Panc1 (cell line): ENCODE data around the gene FGR. TPM values are rescaled to one million over a fixed set of nuclear protein-coding genes. Genes with fewer than 3 reads are reported as not detected.

ENCODE experiments used
- ATAC-seq: fragments of 200-7000 bp; cut with Tn5 transposase; 2 replicates; pipeline ENCODE4 v1.9.1; 2020; ENCODE audit warnings: mild to moderate bottlenecking, moderate library complexity
- BruUV-seq: library from RNA; stranded (reverse); fragments of 400-500 nt; replicated peaks from 2 replicates; lab custom pipeline; 2021; lab: Mats Ljungman, UMichigan
- CTCF ChIA-PET: fragments of 300-600 bp; sonication (Branson Sonifier 250); formaldehyde crosslinking; loops from one replicate; lab custom pipeline; 2022; ENCODE audit warnings: antibody characterized with exemption; lab: Charles Lee
- POLR2A ChIA-PET: fragments of 300-600 bp; sonication (Branson Sonifier 250); formaldehyde crosslinking; loops from one replicate; lab custom pipeline; 2022; ENCODE audit warnings: antibody characterized with exemption; lab: Charles Lee
- DNase-seq: peaks from one replicate; pipeline ENCODE4 v3.0.0-alpha.2; 2010; ENCODE audit warnings: low read depth, low spot score
- H3K27ac ChIP-seq: 2 replicates; pipeline ENCODE4 v1.5.1; 2011; ENCODE audit warnings: mild to moderate bottlenecking, low read length, inconsistent platforms
- H3K27me3 ChIP-seq: fragments of 200-500 bp; sonication (Bioruptor generic); 2 replicates; pipeline ENCODE4 v1.6.0; 2014; ENCODE audit warnings: low read length, inconsistent platforms; ENCODE audit not compliant: control insufficient read depth, insufficient read depth
- H3K36me3 ChIP-seq: fragments of 200-500 bp; sonication (Bioruptor generic); 2 replicates; pipeline ENCODE4 v1.5.1; 2014; ENCODE audit warnings: inconsistent platforms, mild to moderate bottlenecking, low read length, moderate library complexity; ENCODE audit not compliant: control insufficient read depth, insufficient read depth
- H3K4me1 ChIP-seq: 2 replicates; pipeline ENCODE4 v1.5.1; 2011; ENCODE audit warnings: inconsistent platforms, mild to moderate bottlenecking, low read length, moderate library complexity; ENCODE audit not compliant: control insufficient read depth, insufficient read depth
- H3K4me3 ChIP-seq, 2 experiments: 2 replicates each; pipeline ENCODE4 v1.5.1; 2011 to 2012; ENCODE audit warnings: low read depth in 2 of 2, low read length in 2 of 2, mild to moderate bottlenecking in 2 of 2, inconsistent platforms in 1 of 2, moderate library complexity in 1 of 2
- H3K9me3 ChIP-seq: fragments of 200-500 bp; sonication (Bioruptor generic); 2 replicates; pipeline ENCODE4 v1.5.1; 2014; ENCODE audit warnings: low read depth, mild to moderate bottlenecking, inconsistent platforms, low read length, moderate library complexity; ENCODE audit not compliant: control insufficient read depth, insufficient read depth
- POLR2AphosphoS5 ChIP-seq: IDR thresholded peaks from 2 replicates; pipeline ENCODE4 v1.6.1; 2012; ENCODE audit warnings: mild to moderate bottlenecking, low read depth, low read length, moderate library complexity
- REST ChIP-seq, 2 experiments: IDR thresholded peaks; 2 replicates each; pipeline ENCODE4 v1.6.1; 2011 to 2012; ENCODE audit warnings: low read depth in 2 of 2, control low read depth in 1 of 2, low read length in 1 of 2, mild to moderate bottlenecking in 1 of 2, moderate library complexity in 1 of 2; ENCODE audit not compliant: insufficient read depth in 1 of 2
- SIN3A ChIP-seq: IDR thresholded peaks from 2 replicates; pipeline ENCODE4 v1.6.1; 2012; ENCODE audit warnings: low read depth, mild to moderate bottlenecking, low read length, moderate library complexity, borderline replicate concordance; ENCODE audit not compliant: insufficient read depth
- TCF7L2 ChIP-seq: IDR thresholded peaks from 2 replicates; pipeline ENCODE4 v1.6.1; 2011; ENCODE audit warnings: mild to moderate bottlenecking, low read depth, low read length, inconsistent platforms
- in situ Hi-C: cut with HindIII; loops from 2 replicates; pipeline ENCODE4 v1.10.0; 2016; ENCODE audit warnings: low sequenced_read_pairs, low pct_unique_long_range_greater_than_20kb
- intact Hi-C: fragments of 100-400 bp; cut with micrococcal nuclease; formaldehyde crosslinking; loops from one replicate; pipeline ENCODE4 v1.10.0; 2022; ENCODE audit not compliant: unreplicated experiment
- total RNA-seq: library from RNA; stranded (reverse); gene quantifications from one replicate; pipeline ENCODE4 v1.2.1, GENCODE V29; 2021; ENCODE audit not compliant: unreplicated experiment
- TF ChIP-seq, protein P1 (sequence below): fragments of 450-650 bp; IDR thresholded peaks from 2 replicates; pipeline ENCODE4 v1.5.1; 2017; ENCODE audit warnings: mild to moderate bottlenecking

FGR gene
- total RNA-seq, 1 experiment from 2014 or later = 0.18 TPM

- intact Hi-C loops (loop anchor here (5.0 kb wide), 1 partner anchor 34 kb away; no protein-coding TSS in a partner anchor), in situ Hi-C loops (loop anchor here (10.0 kb wide), 1 partner anchor 187 kb away; no protein-coding TSS in a partner anchor)
- H3K4me1 ChIP-seq = peaks cover 61% of the 10 kb centered on the region
- BruUV-seq = TSS peak; percentile 40
- no peaks in the 10 kb centered on the region for H3K27me3 ChIP-seq
- peaks cover 2% of the 10 kb centered on the region; the same call in 1 of the 2 replicates for H3K36me3 ChIP-seq
- no peaks in the 10 kb centered on the region for H3K9me3 ChIP-seq
- peak overlapping the region; percentile 78 to 86 for H3K4me3 ChIP-seq
- TF ChIP-seq, protein P1, sequence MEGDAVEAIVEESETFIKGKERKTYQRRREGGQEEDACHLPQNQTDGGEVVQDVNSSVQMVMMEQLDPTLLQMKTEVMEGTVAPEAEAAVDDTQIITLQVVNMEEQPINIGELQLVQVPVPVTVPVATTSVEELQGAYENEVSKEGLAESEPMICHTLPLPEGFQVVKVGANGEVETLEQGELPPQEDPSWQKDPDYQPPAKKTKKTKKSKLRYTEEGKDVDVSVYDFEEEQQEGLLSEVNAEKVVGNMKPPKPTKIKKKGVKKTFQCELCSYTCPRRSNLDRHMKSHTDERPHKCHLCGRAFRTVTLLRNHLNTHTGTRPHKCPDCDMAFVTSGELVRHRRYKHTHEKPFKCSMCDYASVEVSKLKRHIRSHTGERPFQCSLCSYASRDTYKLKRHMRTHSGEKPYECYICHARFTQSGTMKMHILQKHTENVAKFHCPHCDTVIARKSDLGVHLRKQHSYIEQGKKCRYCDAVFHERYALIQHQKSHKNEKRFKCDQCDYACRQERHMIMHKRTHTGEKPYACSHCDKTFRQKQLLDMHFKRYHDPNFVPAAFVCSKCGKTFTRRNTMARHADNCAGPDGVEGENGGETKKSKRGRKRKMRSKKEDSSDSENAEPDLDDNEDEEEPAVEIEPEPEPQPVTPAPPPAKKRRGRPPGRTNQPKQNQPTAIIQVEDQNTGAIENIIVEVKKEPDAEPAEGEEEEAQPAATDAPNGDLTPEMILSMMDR = no peak
- ATAC-seq = no peak
- DNase-seq = no peak
- H3K27ac ChIP-seq = peak overlapping the region; percentile 65
- ChIA-PET POLR2A (interaction anchor here (1.1 kb wide), 1 partner anchor 33 kb away, joined by 3 read pairs; no protein-coding TSS in a partner anchor), CTCF (interaction anchor here (0.7 to 3.0 kb wide), 3 partner anchors 24 to 45 kb away, joined by 3 to 18 read pairs (median 4); no protein-coding TSS in a partner anchor)
Measured at GRCh38 chr1:27601321-27601770, 33.6 kb downstream of the FGR start.

DNA sequence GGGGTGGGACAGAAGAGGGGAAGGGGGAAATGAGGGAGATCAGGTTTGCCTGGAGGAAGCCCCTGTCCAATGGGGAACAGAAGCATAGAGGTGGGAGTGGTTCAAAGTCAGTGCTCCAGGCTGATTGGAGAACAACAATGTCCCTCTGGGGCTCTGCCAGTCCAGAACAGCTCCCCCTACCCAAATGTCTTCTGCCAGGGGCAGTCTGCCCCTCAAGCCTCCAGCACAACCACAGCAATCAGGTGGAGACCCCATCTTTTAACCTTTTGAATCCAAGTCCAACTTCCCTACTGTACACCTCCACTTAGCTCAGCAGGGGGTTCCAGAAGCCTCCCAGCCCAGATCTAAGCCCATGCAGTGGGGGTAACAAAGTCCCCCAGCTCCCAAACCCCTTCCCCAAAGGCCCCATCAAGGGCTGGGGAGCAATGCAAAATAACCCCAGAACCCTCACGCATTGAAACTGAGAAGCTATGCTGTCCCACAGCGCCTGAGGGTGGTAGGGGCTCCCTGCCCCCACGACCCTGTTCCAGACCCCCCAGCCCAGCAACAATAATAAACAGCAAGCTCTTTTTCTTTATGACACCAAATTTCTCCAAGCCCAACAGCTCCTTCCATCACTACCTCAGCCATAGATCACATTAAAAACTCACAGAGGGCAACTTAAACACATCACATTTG is 34.3 kb downstream of the FGR start:
- H3K27me3 ChIP-seq = no peaks in the 10 kb centered on the region
- ATAC-seq = no peak
- peaks cover 62% of the 10 kb centered on the region for H3K4me1 ChIP-seq
- DNase-seq = no peak
- peak overlapping the region; percentile 65 for H3K27ac ChIP-seq
- POLR2A ChIA-PET = interaction anchor here (0.7 to 1.1 kb wide), 2 partner anchors 32 to 565 kb away, joined by 3 read pairs; no protein-coding TSS in a partner anchor
- in situ Hi-C loops = loop anchor here (10.0 kb wide), 1 partner anchor 186 kb away; no protein-coding TSS in a partner anchor
- H3K9me3 ChIP-seq = no peaks in the 10 kb centered on the region
- TF ChIP-seq POLR2AphosphoS5 (no peak), SIN3A (no peak), REST (IDR thresholded peaks at IDR 0.05; ENCODE audit: insufficient read depth in 1 of 2, low read depth in 2 of 2, low read length in 1 of 2) (no peak), TCF7L2 (no peak)
- TF ChIP-seq, protein P1 = no peak
- peak overlapping the region in 1 of 2 experiments; percentile 86; a peak in 2 of 4 replicates for H3K4me3 ChIP-seq
- CTCF ChIA-PET = interaction anchor here (1.0 to 3.0 kb wide), 2 partner anchors 32 to 44 kb away, joined by 3 to 18 read pairs; no protein-coding TSS in a partner anchor
- intact Hi-C loops = loop anchor here (5.0 kb wide), 1 partner anchor 33 kb away; no protein-coding TSS in a partner anchor
- no TSS peak for BruUV-seq
- H3K36me3 ChIP-seq = peaks cover 2% of the 10 kb centered on the region; the same call in 1 of the 2 replicates
